Measurements from ENCODE around the gene TIFAB.

Gene TIFAB

GRCh38 chr5:135448791-135449507 lies 3.2 kb downstream of the TIFAB start:
- H2AFZ ChIP-seq (ENCODE audit: low read depth, low read length), result no peak overlapping the region
- H3K27me3 ChIP-seq (ENCODE audit: control insufficient read depth in 1 of 2, insufficient read depth in 1 of 2, low read length in 2 of 2), result peaks cover 55 to 57% of the 10 kb centered on the region in 2 experiments
- no peak overlapping the region for H3K4ac ChIP-seq (ENCODE audit: low read depth in 1 of 2, low read length in 2 of 2)
- H3K18ac ChIP-seq (ENCODE audit: low read depth in 1 of 2, low read length in 2 of 2), result no peak overlapping the region
- WGBS, result 77% methylated on average over 9 of the region's 9 CpGs
- no peak overlapping the region for H3K4me2 ChIP-seq (ENCODE audit: low read length, poor library complexity, severe bottlenecking)
- H4K91ac ChIP-seq (ENCODE audit: low read length), result no peak overlapping the region
- H3K36me3 ChIP-seq (ENCODE audit: control insufficient read depth in 1 of 2, insufficient read depth in 2 of 2, low read depth in 1 of 2, low read length in 2 of 2), result no peaks in the 10 kb centered on the region
- H2BK5ac ChIP-seq (ENCODE audit: low read depth, low read length, poor library complexity, severe bottlenecking), result no peak overlapping the region
- no peaks in the 10 kb centered on the region for H3K9me3 ChIP-seq (ENCODE audit: control insufficient read depth, low read length)
- no peak overlapping the region for H4K8ac ChIP-seq (ENCODE audit: low read length)
- H2BK120ac ChIP-seq (ENCODE audit: low read depth, low read length), result no peak overlapping the region
- no peaks in the 10 kb centered on the region for H3K79me1 ChIP-seq (replicated peaks; ENCODE audit: low read length, poor library complexity, severe bottlenecking)
- no peak overlapping the region for H2BK12ac ChIP-seq (ENCODE audit: low read length in 2 of 2)
- no peak overlapping the region for H2AK5ac ChIP-seq (ENCODE audit: low read length, severe bottlenecking)
- no peak overlapping the region for H3K9ac ChIP-seq (ENCODE audit: low read length)
- no peak overlapping the region for H3K14ac ChIP-seq (ENCODE audit: low read length in 2 of 2)
- no peak overlapping the region for H3K4me3 ChIP-seq (ENCODE audit: insufficient read depth in 1 of 2, low read depth in 1 of 2, low read length in 2 of 2)
- no peak overlapping the region for H2BK15ac ChIP-seq (ENCODE audit: low read depth, poor library complexity, severe bottlenecking)
- DNase-seq, result no peak
- H3K27ac ChIP-seq (ENCODE audit: low read length, poor library complexity, severe bottlenecking), result no peak overlapping the region
- no peak overlapping the region for H3K23ac ChIP-seq (ENCODE audit: low read length in 2 of 2)
- H3K4me1 ChIP-seq (ENCODE audit: control insufficient read depth, insufficient read depth, low read depth, low read length), result peaks cover 5% of the 10 kb centered on the region

- H3K9ac ChIP-seq (ENCODE audit: low read length), result no peak overlapping the region
- H3K23ac ChIP-seq (ENCODE audit: low read length in 2 of 2), result no peak overlapping the region
- H2AFZ ChIP-seq (ENCODE audit: low read depth, low read length), result no peak overlapping the region
- H4K91ac ChIP-seq (ENCODE audit: low read length), result no peak overlapping the region
- H3K4me1 ChIP-seq (ENCODE audit: control insufficient read depth, insufficient read depth, low read depth, low read length), result peaks cover 6% of the 10 kb centered on the region
- H3K27me3 ChIP-seq (ENCODE audit: control insufficient read depth in 1 of 2, insufficient read depth in 1 of 2, low read length in 2 of 2), result peaks cover 58 to 62% of the 10 kb centered on the region in 2 experiments
- H2BK15ac ChIP-seq (ENCODE audit: low read depth, poor library complexity, severe bottlenecking), result no peak overlapping the region
- no peak overlapping the region for H4K8ac ChIP-seq (ENCODE audit: low read length)
- H3K27ac ChIP-seq (ENCODE audit: low read length, poor library complexity, severe bottlenecking), result no peak overlapping the region
- no peak overlapping the region for H3K4me2 ChIP-seq (ENCODE audit: low read length, poor library complexity, severe bottlenecking)
- H3K14ac ChIP-seq (ENCODE audit: low read length in 2 of 2), result no peak overlapping the region
- no peak overlapping the region for H2AK5ac ChIP-seq (ENCODE audit: low read length, severe bottlenecking)
- no peak overlapping the region for H3K18ac ChIP-seq (ENCODE audit: low read depth in 1 of 2, low read length in 2 of 2)
- no peaks in the 10 kb centered on the region for H3K9me3 ChIP-seq (ENCODE audit: control insufficient read depth, low read length)
- H3K4me3 ChIP-seq (ENCODE audit: insufficient read depth in 1 of 2, low read depth in 1 of 2, low read length in 2 of 2), result no peak overlapping the region
- no peak overlapping the region for H2BK5ac ChIP-seq (ENCODE audit: low read depth, low read length, poor library complexity, severe bottlenecking)
- no peak for DNase-seq
- no peak overlapping the region for H2BK12ac ChIP-seq (ENCODE audit: low read length in 2 of 2)
- H3K36me3 ChIP-seq (ENCODE audit: control insufficient read depth in 1 of 2, insufficient read depth in 2 of 2, low read depth in 1 of 2, low read length in 2 of 2), result no peaks in the 10 kb centered on the region
- H3K79me1 ChIP-seq (replicated peaks; ENCODE audit: low read length, poor library complexity, severe bottlenecking), result no peaks in the 10 kb centered on the region
- H2BK120ac ChIP-seq (ENCODE audit: low read depth, low read length), result no peak overlapping the region
- 60% methylated on average over 9 of the region's 9 CpGs for WGBS
- H3K4ac ChIP-seq (ENCODE audit: low read depth in 1 of 2, low read length in 2 of 2), result no peak overlapping the region
Measured at GRCh38 chr5:135448071-135448739, 3.9 kb downstream of the TIFAB start.

- Histone ChIP-seq H3K36me3 (ENCODE audit: control insufficient read depth in 1 of 2, insufficient read depth in 2 of 2, low read depth in 1 of 2, low read length in 2 of 2) (no peaks in the 10 kb centered on the region), H3K9ac (ENCODE audit: low read length) (no peak within 1 kb of the TSS), H3K4ac (ENCODE audit: low read depth in 1 of 2, low read length in 2 of 2) (no peak within 1 kb of the TSS), H3K27ac (ENCODE audit: low read length, poor library complexity, severe bottlenecking) (no peak within 1 kb of the TSS), H3K4me1 (ENCODE audit: control insufficient read depth, insufficient read depth, low read depth, low read length) (peaks cover 7% of the 10 kb centered on the region), H2BK5ac (ENCODE audit: low read depth, low read length, poor library complexity, severe bottlenecking) (no peak within 1 kb of the TSS), H2BK120ac (ENCODE audit: low read depth, low read length) (no peak within 1 kb of the TSS), H3K14ac (ENCODE audit: low read length in 2 of 2) (no peak within 1 kb of the TSS), H3K9me3 (ENCODE audit: control insufficient read depth, low read length) (no peaks in the 10 kb centered on the region), H3K4me3 (ENCODE audit: insufficient read depth in 1 of 2, low read depth in 1 of 2, low read length in 2 of 2) (no peak within 1 kb of the TSS), H4K8ac (ENCODE audit: low read length) (no peak within 1 kb of the TSS), H2BK12ac (ENCODE audit: low read length in 2 of 2) (no peak within 1 kb of the TSS), H2AK5ac (ENCODE audit: low read length, severe bottlenecking) (no peak within 1 kb of the TSS), H4K91ac (ENCODE audit: low read length) (no peak within 1 kb of the TSS), H2BK15ac (ENCODE audit: low read depth, poor library complexity, severe bottlenecking) (no peak within 1 kb of the TSS), H3K27me3 (ENCODE audit: control insufficient read depth in 1 of 2, insufficient read depth in 1 of 2, low read length in 2 of 2) (peaks cover 58 to 65% of the 10 kb centered on the region in 2 experiments), H3K4me2 (ENCODE audit: low read length, poor library complexity, severe bottlenecking) (no peak within 1 kb of the TSS), H3K79me1 (replicated peaks; ENCODE audit: low read length, poor library complexity, severe bottlenecking) (no peaks in the 10 kb centered on the region), H2AFZ (ENCODE audit: low read depth, low read length) (no peak within 1 kb of the TSS), H3K23ac (ENCODE audit: low read length in 2 of 2) (no peak within 1 kb of the TSS), H3K18ac (ENCODE audit: low read depth in 1 of 2, low read length in 2 of 2) (no peak within 1 kb of the TSS)
- no peak for DNase-seq
- 65% methylated on average over 5 of the region's 5 CpGs for WGBS
Measured at GRCh38 chr5:135447298-135447929, 4.7 kb downstream of the TIFAB start, which contains the start of gene DCANP1. Gene DCANP1 (minus strand): TSS chr5:135447348. CDS start chr5:135447108, 240 bp downstream.

GRCh38 chr5:135446615-135447014 lies 5.5 kb downstream of the TIFAB start:
- Histone ChIP-seq H3K27ac (ENCODE audit: low read length, poor library complexity, severe bottlenecking) (no peak overlapping the region), H2BK15ac (ENCODE audit: low read depth, poor library complexity, severe bottlenecking) (no peak overlapping the region)
- DNase-seq, result no peak

More at GRCh38 chr5:135446615-135447014, 5.5 kb downstream of the TIFAB start:
- H3K9me3 ChIP-seq (ENCODE audit: control insufficient read depth, low read length), result no peaks in the 10 kb centered on the region
- no peak overlapping the region for H4K91ac ChIP-seq (ENCODE audit: low read length)
- no peak overlapping the region for H2AK5ac ChIP-seq (ENCODE audit: low read length, severe bottlenecking)
- H3K18ac ChIP-seq (ENCODE audit: low read depth in 1 of 2, low read length in 2 of 2), result no peak overlapping the region
- no peak overlapping the region for H2BK120ac ChIP-seq (ENCODE audit: low read depth, low read length)
- no peak overlapping the region for H3K4me2 ChIP-seq (ENCODE audit: low read length, poor library complexity, severe bottlenecking)
- H3K4ac ChIP-seq (ENCODE audit: low read depth in 1 of 2, low read length in 2 of 2), result no peak overlapping the region
- no peak overlapping the region for H2BK12ac ChIP-seq (ENCODE audit: low read length in 2 of 2)
- H2BK5ac ChIP-seq (ENCODE audit: low read depth, low read length, poor library complexity, severe bottlenecking), result no peak overlapping the region
- no peaks in the 10 kb centered on the region for H3K36me3 ChIP-seq (ENCODE audit: control insufficient read depth in 1 of 2, insufficient read depth in 2 of 2, low read depth in 1 of 2, low read length in 2 of 2)
- peaks cover 7% of the 10 kb centered on the region for H3K4me1 ChIP-seq (ENCODE audit: control insufficient read depth, insufficient read depth, low read depth, low read length)
- no peak overlapping the region for H3K14ac ChIP-seq (ENCODE audit: low read length in 2 of 2)
- no peaks in the 10 kb centered on the region for H3K79me1 ChIP-seq (replicated peaks; ENCODE audit: low read length, poor library complexity, severe bottlenecking)
- no peak overlapping the region for H3K4me3 ChIP-seq (ENCODE audit: insufficient read depth in 1 of 2, low read depth in 1 of 2, low read length in 2 of 2)
- no peak overlapping the region for H4K8ac ChIP-seq (ENCODE audit: low read length)
- H3K23ac ChIP-seq (ENCODE audit: low read length in 2 of 2), result no peak overlapping the region
- H3K27me3 ChIP-seq (ENCODE audit: control insufficient read depth in 1 of 2, insufficient read depth in 1 of 2, low read length in 2 of 2), result peaks cover 58 to 59% of the 10 kb centered on the region in 2 experiments
- H2AFZ ChIP-seq (ENCODE audit: low read depth, low read length), result no peak overlapping the region
- WGBS, result 80% methylated on average over 7 of the region's 7 CpGs
- no peak overlapping the region for H3K9ac ChIP-seq (ENCODE audit: low read length)
